NB4 (cell line): ENCODE measurements around the gene DAW1.

ENCODE experiments used
- MYC ChIP-seq: IDR thresholded peaks from 2 replicates; pipeline ENCODE4 v1.6.1; 2011; ENCODE audit warnings: low read depth, low read length
- POLR2A ChIP-seq: IDR thresholded peaks from 2 replicates; pipeline ENCODE4 v1.6.1; 2011; ENCODE audit warnings: mild to moderate bottlenecking; ENCODE audit not compliant: insufficient read length; ENCODE audit errors: extremely low read depth
- TF ChIP-seq, protein P1 (sequence below): IDR thresholded peaks from one replicate; pipeline ENCODE4 v1.5.1; 2012; ENCODE audit warnings: low read depth, low read length
- TF ChIP-seq, protein P2 (sequence below): IDR thresholded peaks from 2 replicates; pipeline ENCODE4 v1.6.1; 2011; ENCODE audit warnings: low read depth, low read length

DNA sequence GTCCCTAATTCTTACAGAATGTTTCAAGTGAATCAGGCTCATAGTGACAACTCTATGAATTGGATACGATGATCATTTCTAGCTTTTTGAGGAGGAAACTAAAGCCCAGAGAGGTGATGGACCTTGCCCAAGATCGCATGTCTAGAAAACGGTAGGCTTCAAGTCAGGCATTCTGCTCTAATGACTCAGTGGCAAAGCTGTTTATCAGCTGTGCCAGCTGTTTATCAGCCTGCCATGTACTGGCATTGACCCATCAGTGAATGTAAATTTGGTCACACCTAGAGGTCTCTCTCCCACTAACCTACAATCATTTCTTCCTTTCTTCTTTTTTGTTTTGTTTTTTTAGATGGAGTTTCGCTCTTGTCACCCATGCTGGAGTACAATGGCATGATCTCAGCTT is 6.1 kb upstream of the DAW1 start:
- TF ChIP-seq, protein P1, sequence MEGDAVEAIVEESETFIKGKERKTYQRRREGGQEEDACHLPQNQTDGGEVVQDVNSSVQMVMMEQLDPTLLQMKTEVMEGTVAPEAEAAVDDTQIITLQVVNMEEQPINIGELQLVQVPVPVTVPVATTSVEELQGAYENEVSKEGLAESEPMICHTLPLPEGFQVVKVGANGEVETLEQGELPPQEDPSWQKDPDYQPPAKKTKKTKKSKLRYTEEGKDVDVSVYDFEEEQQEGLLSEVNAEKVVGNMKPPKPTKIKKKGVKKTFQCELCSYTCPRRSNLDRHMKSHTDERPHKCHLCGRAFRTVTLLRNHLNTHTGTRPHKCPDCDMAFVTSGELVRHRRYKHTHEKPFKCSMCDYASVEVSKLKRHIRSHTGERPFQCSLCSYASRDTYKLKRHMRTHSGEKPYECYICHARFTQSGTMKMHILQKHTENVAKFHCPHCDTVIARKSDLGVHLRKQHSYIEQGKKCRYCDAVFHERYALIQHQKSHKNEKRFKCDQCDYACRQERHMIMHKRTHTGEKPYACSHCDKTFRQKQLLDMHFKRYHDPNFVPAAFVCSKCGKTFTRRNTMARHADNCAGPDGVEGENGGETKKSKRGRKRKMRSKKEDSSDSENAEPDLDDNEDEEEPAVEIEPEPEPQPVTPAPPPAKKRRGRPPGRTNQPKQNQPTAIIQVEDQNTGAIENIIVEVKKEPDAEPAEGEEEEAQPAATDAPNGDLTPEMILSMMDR: no peak
- no peak for TF ChIP-seq POLR2A
- TF ChIP-seq, protein P2, sequence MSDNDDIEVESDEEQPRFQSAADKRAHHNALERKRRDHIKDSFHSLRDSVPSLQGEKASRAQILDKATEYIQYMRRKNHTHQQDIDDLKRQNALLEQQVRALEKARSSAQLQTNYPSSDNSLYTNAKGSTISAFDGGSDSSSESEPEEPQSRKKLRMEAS: no peak
- TF ChIP-seq MYC: no peak
